ENCODE results near the gene KDM4B. TPM values are rescaled to one million over a fixed set of nuclear protein-coding genes. Genes with fewer than 3 reads are reported as not detected.
A peak's percentile ranks its signal among the peaks of the same experiment; 100 is the strongest.
"Not testable (repeated sequence)": the region's sequence is repeated elsewhere in the genome, so short reads cannot be mapped to it uniquely, and the experiment has no call there.

Gene KDM4B
- 10 to 100 TPM; 23.9 to 37.5 (median 30.8) TPM for total RNA-seq
- 18.8 TPM for polyA plus RNA-seq
- long read RNA-seq, donor 1, full-length matches to known transcripts, result 17 of 80 reads
- long read RNA-seq, donor 1, partial matches to known transcripts, result 48 of 80 reads
- long read RNA-seq, donor 1, other reads (novel, unspliced or antisense), result 15 of 80 reads
- long read RNA-seq, donor 2, full-length matches to known transcripts, result 4 of 22 reads
- long read RNA-seq, donor 2, partial matches to known transcripts, result 14 of 22 reads
- long read RNA-seq, donor 2, other reads (novel, unspliced or antisense), result 4 of 22 reads
- long read RNA-seq, donor 3, partial matches to known transcripts, result 5 of 34 reads
- long read RNA-seq, donor 3, other reads (novel, unspliced or antisense), result 29 of 34 reads
- long read RNA-seq, donor 4, full-length matches to known transcripts, result 4 of 28 reads
- long read RNA-seq, donor 4, partial matches to known transcripts, result 20 of 28 reads
- long read RNA-seq, donor 4, other reads (novel, unspliced or antisense), result 4 of 28 reads

DNA sequence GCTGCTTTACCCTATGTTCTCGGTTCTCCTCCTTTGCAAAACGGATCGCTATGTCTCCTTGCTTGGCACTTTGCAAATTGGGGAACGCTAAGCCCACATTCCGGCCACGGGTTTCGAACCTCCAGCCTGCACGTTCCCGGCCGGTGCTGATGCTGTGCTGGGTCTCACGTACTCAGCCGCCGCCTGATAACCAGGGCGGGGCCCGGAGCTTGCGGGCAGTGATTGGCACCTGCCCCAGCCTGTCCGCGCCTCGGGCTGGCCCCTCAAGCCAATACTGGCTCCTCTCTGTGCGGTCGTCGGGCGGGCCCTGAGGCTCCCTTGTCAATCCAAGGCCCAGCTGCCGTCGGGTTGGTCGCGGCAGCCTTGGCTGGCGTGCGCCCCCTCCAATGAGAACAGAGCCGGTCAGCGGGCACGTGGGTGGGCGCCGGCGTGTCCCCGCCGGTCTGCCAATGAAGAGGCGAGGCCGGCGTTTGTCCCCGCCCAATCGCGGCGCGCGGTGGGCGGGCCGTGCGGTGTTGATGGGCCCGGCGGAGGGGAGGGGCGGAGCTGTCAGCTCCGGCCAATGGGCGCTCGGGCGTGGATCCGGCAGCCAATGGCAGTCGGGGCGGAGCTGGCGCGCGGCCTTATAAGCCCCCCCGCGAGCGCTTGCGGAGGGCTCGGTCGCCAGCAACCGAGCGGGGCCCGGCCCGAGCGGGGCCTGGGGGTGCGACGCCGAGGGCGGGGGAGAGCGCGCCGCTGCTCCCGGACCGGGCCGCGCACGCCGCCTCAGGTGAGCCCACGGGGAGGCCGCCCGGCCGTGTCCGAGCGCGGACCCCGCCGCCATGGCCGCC is at the start of gene KDM4B:
Gene KDM4B, plus strand, starts transcription at position 652 of the 830 bp plus-strand sequence. CDS start 63,778 bp downstream, outside the sequence.
- WGBS, result under 1% methylated on average over 96 of the region's 96 CpGs
- H3K4me3 ChIP-seq (ENCODE audit: low read length), result peak within 1 kb of the TSS; percentile 89
- H3K4me1 ChIP-seq (ENCODE audit: control insufficient read depth, insufficient read depth, low read length), result peaks cover 11% of the 10 kb centered on the region
- ATAC-seq (peak; percentile 98 to 99), DNase-seq (peak; percentile 100)
- H3K9me3 ChIP-seq (ENCODE audit: control insufficient read depth, low read length), result no peaks in the 10 kb centered on the region
- peak within 1 kb of the TSS; percentile 63 for H3K27ac ChIP-seq (ENCODE audit: low read length)
- intact Hi-C loops (cut with DNase I), result no loop called here
- no peaks in the 10 kb centered on the region for H3K27me3 ChIP-seq (ENCODE audit: control insufficient read depth, insufficient read depth)

DNA sequence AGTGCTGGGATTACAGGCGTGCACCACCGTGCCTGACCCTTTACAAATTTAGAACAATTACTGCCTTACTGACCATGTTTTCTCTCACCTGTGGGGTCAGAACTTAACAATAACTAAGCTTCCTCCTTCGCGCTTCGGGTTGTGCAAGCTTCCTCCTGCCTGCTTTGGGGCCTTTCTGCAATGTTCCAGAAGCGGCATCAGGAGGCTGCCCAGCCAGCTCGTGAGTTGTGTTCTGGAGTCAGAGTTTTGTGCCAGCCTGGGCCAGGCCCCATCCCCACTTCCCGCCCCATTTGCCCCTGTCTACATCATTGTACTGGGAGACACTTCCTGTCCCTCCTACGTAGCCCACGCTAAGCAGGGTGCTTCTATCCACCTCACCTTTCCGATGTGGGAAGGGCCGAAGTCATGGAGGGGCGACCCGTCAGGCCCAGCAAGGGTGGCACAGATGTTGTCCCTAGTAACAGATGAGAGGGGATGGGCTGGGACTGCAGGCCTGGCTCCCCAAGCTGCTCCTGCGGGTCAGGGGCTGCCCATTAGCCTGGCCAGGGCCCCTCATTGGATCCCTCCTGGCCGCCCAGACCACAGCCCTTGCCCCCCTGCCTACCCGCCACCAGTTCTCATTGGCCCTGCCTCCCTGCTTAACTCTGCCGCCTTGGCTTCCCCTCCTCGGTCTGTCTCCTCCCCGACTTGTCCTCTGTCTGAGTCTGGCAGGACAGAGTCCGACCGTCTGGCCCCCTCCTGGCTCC is 46.2 kb upstream of the KDM4B start:
- Histone ChIP-seq H3K4me1 (ENCODE audit: control insufficient read depth, insufficient read depth, low read length) (no peaks in the 10 kb centered on the region), H3K9me3 (ENCODE audit: control insufficient read depth, low read length) (no peaks in the 10 kb centered on the region), H3K27me3 (ENCODE audit: control insufficient read depth, insufficient read depth) (no peaks in the 10 kb centered on the region), H3K27ac (ENCODE audit: low read length) (no peak overlapping the region), H3K4me3 (ENCODE audit: low read length) (no peak overlapping the region)
- ATAC-seq, result peak in 1 of 2 donors; percentile 22
- DNase-seq, result no peak
- intact Hi-C loops (cut with DNase I), result no loop called here
- 80% methylated on average over 22 of the region's 22 CpGs for WGBS

DNA sequence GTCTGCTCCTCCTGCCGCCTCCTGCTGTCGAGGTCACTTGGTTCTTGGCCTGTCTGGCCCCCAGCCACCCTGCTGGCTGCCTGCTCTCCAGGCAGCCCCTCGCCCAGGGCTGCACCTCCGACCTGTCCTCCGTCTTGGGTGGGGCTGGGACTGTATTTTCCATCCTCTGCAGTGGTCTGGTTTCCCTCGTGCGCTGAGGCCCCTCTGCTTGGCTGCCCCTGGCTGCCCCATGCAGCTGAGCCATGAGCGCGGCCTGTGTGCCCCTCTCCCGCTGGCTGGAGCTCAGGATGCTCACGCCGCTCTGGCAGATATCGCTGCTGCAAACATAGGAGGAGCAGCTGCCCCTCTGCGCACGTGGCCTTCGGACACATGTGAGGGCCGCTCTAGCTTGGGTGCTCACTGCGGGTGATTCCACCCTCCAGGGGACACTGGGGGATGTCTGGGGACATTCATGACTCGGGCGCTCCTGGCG is 45.6 kb upstream of the KDM4B start:
- peak in 1 of 2 donors; percentile 42 for ATAC-seq

DNA sequence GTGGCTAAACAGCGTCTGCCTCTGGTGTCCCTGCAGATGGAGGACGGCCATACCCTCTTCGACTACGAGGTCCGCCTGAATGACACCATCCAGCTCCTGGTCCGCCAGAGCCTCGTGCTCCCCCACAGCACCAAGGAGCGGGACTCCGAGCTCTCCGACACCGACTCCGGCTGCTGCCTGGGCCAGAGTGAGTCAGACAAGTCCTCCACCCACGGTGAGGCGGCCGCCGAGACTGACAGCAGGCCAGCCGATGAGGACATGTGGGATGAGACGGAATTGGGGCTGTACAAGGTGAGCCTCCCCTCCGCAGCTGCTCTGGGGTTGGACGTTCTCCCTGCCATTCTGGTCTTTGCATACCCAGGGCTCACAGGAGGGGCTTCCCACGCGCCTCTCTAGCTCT is 39.7 kb upstream of the KDM4B start:
- Histone ChIP-seq H3K27ac (ENCODE audit: low read length) (no peak overlapping the region), H3K9me3 (ENCODE audit: control insufficient read depth, low read length) (no peaks in the 10 kb centered on the region), H3K4me3 (ENCODE audit: low read length) (no peak overlapping the region), H3K4me1 (ENCODE audit: control insufficient read depth, insufficient read depth, low read length) (no peaks in the 10 kb centered on the region), H3K27me3 (ENCODE audit: control insufficient read depth, insufficient read depth) (no peaks in the 10 kb centered on the region)
- intact Hi-C loops (cut with DNase I), result no loop called here
- DNase-seq (no peak), ATAC-seq (no peak)
- 90% methylated on average over 22 of the region's 22 CpGs for WGBS

More for the DNA sequence above, 45.6 kb upstream of the KDM4B start:
- H3K27me3 ChIP-seq (ENCODE audit: control insufficient read depth, insufficient read depth), result no peaks in the 10 kb centered on the region
- intact Hi-C loops (cut with DNase I), result no loop called here
- H3K4me1 ChIP-seq (ENCODE audit: control insufficient read depth, insufficient read depth, low read length), result no peaks in the 10 kb centered on the region
- no peak overlapping the region for H3K27ac ChIP-seq (ENCODE audit: low read length)
- H3K4me3 ChIP-seq (ENCODE audit: low read length), result no peak overlapping the region
- 91% methylated on average over 21 of the region's 21 CpGs for WGBS
- no peak for DNase-seq
- no peaks in the 10 kb centered on the region for H3K9me3 ChIP-seq (ENCODE audit: control insufficient read depth, low read length)

DNA sequence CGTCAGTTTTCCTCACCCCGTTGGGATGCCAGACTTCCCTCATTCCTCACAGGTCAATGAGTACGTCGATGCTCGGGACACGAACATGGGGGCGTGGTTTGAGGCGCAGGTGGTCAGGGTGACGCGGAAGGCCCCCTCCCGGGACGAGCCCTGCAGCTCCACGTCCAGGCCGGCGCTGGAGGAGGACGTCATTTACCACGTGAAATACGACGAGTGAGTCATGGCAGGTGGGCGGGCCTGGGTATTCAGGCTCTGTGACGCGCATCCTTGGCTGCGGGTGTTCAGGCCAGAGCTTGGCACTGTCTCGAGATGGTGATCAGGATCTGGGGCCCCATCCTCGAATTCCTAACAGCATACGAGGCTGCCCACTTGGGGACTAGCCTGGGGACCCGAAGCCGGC is 38.2 kb upstream of the KDM4B start:
- Histone ChIP-seq H3K27ac (ENCODE audit: low read length) (no peak overlapping the region), H3K4me1 (ENCODE audit: control insufficient read depth, insufficient read depth, low read length) (no peaks in the 10 kb centered on the region), H3K9me3 (ENCODE audit: control insufficient read depth, low read length) (no peaks in the 10 kb centered on the region), H3K4me3 (ENCODE audit: low read length) (no peak overlapping the region), H3K27me3 (ENCODE audit: control insufficient read depth, insufficient read depth) (no peaks in the 10 kb centered on the region)
- WGBS, result 95% methylated on average over 28 of the region's 28 CpGs
- DNase-seq (no peak), ATAC-seq (no peak)
- intact Hi-C loops (cut with DNase I), result no loop called here

DNA sequence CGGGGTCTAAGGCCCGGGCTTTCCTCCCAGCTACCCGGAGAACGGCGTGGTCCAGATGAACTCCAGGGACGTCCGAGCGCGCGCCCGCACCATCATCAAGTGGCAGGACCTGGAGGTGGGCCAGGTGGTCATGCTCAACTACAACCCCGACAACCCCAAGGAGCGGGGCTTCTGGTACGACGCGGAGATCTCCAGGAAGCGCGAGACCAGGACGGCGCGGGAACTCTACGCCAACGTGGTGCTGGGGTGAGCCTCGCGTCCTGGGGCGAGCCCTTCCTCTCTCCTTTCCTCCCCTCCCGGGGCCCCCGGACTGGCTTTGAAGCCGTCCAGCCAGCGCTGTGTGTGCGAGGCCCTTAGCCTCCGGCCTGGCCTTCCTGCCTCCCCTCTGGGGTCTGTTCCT is 36.2 kb upstream of the KDM4B start:
- Histone ChIP-seq H3K4me1 (ENCODE audit: control insufficient read depth, insufficient read depth, low read length) (no peaks in the 10 kb centered on the region), H3K4me3 (ENCODE audit: low read length) (no peak overlapping the region), H3K9me3 (ENCODE audit: control insufficient read depth, low read length) (no peaks in the 10 kb centered on the region), H3K27ac (ENCODE audit: low read length) (no peak overlapping the region), H3K27me3 (ENCODE audit: control insufficient read depth, insufficient read depth) (no peaks in the 10 kb centered on the region)
- ATAC-seq (peak in 1 of 2 donors; percentile 22), DNase-seq (no peak)
- intact Hi-C loops (cut with DNase I), result no loop called here
- 97% methylated on average over 32 of the region's 32 CpGs for WGBS

DNA sequence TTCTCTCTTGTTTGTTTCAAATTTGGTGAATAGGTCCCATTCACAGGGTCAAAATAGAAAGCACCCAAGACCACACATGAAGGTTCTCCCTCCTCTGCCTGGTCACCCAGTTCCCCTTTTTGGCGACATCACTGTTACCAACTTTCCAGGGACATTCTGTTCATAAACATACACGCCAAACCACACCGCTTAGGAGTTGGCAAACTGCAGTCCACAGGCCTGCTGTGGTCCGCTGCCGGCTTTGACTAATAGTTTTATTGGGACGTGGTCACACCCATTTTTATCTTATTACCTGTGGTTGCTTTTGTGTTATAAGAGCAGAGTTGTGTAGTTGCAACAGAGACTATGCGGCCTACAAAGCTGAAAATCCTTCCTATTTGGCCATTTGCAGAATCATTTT is 35.4 kb upstream of the KDM4B start:
- no peak for ATAC-seq
- Histone ChIP-seq H3K4me3 (ENCODE audit: low read length) (no peak overlapping the region), H3K27me3 (ENCODE audit: control insufficient read depth, insufficient read depth) (no peaks in the 10 kb centered on the region), H3K4me1 (ENCODE audit: control insufficient read depth, insufficient read depth, low read length) (no peaks in the 10 kb centered on the region), H3K9me3 (ENCODE audit: control insufficient read depth, low read length) (no peaks in the 10 kb centered on the region), H3K27ac (ENCODE audit: low read length) (no peak overlapping the region)
- intact Hi-C loops (cut with DNase I), result no loop called here
- no peak for DNase-seq
- WGBS, result 86% methylated on average over 7 of the region's 7 CpGs

DNA sequence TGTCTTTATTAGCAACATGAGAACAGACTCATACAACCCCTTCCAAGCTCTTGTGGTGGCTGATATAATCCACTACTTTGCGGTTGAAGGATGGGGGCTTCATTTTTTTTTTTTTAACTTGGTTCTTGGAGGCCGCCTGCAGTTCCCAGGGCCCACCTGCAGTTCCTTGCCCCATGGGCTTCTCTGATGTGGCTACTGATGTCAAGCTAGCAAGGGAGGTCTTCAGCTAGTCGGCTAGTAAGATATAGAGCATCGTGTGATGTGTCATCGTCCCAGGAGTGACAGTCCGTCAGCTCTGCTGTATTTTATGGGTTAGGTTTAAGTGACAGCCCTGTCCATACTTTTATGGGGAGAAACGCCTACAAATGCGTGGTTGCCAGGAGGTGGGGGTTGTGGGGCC is 33.5 kb upstream of the KDM4B start:
- WGBS, result 91% methylated on average over 8 of the region's 8 CpGs
- Histone ChIP-seq H3K4me1 (ENCODE audit: control insufficient read depth, insufficient read depth, low read length) (no peaks in the 10 kb centered on the region), H3K9me3 (ENCODE audit: control insufficient read depth, low read length) (no peaks in the 10 kb centered on the region), H3K27me3 (ENCODE audit: control insufficient read depth, insufficient read depth) (no peaks in the 10 kb centered on the region), H3K4me3 (ENCODE audit: low read length) (no peak overlapping the region), H3K27ac (ENCODE audit: low read length) (no peak overlapping the region)
- no peak for ATAC-seq
- no peak for DNase-seq
- intact Hi-C loops (cut with DNase I), result no loop called here

DNA sequence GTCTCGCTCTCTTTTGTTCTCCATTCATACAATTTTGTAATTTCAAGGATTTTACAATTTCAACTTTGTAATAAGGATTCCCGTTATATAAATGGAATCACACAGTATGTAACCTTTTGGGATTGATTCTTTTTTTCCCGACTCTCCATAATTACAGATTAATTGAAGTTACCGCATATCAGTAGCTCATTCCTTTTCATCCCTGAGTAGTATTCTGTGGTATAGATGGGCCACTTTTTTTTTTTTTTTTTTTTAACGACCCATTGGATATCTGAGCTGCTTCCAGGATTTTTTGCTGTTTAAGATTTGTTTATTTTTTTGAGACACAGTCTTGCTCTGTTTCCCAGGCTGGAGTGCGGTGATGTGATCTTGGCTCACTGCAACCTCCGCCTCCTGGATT is 31.9 kb upstream of the KDM4B start:
- DNase-seq, result no peak
- intact Hi-C loops (cut with DNase I), result no loop called here

DNA sequence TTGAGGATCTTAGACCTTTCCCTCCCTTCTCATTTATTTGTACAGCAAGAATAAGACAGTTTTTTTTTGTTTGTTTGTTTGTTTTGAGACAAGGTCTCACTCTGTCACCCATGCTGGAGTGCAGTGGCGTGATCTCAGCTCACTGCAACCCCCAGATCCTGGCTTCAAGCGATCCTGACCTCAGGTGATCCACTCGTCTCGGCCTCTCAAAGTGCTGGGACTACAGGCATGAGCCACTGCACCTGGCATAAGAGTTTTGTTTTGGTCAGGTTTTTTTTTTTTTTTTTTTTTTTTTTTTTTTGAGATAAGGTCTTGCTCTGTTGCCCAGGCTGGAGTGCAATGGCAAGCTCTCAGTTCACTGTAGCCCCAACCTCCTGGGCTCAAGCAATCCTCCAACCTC is 30.5 kb upstream of the KDM4B start:
- 94% methylated on average over 4 of the region's 4 CpGs for WGBS
- H3K4me3 ChIP-seq (ENCODE audit: low read length); H3K9me3 ChIP-seq (ENCODE audit: control insufficient read depth, low read length); H3K27me3 ChIP-seq (ENCODE audit: control insufficient read depth, insufficient read depth); H3K4me1 ChIP-seq (ENCODE audit: control insufficient read depth, insufficient read depth, low read length); intact Hi-C loops (cut with DNase I); H3K27ac ChIP-seq (ENCODE audit: low read length); ATAC-seq; DNase-seq: not testable (repeated sequence)

More for the DNA sequence above, 31.9 kb upstream of the KDM4B start:
- Histone ChIP-seq H3K4me1 (ENCODE audit: control insufficient read depth, insufficient read depth, low read length) (no peaks in the 10 kb centered on the region), H3K4me3 (ENCODE audit: low read length) (no peak overlapping the region), H3K9me3 (ENCODE audit: control insufficient read depth, low read length) (no peaks in the 10 kb centered on the region), H3K27ac (ENCODE audit: low read length) (no peak overlapping the region), H3K27me3 (ENCODE audit: control insufficient read depth, insufficient read depth) (no peaks in the 10 kb centered on the region)
- ATAC-seq, result no peak
- WGBS, result 94% methylated on average over 7 of the region's 7 CpGs
